Measurements from ENCODE around the gene L2HGDH. TPM values are rescaled to one million over a fixed set of nuclear protein-coding genes. Genes with fewer than 3 reads are reported as not detected.

The L2HGDH gene
- total RNA-seq, 2 donors from 2014 or later, result 3.4 to 4.9 TPM

DNA sequence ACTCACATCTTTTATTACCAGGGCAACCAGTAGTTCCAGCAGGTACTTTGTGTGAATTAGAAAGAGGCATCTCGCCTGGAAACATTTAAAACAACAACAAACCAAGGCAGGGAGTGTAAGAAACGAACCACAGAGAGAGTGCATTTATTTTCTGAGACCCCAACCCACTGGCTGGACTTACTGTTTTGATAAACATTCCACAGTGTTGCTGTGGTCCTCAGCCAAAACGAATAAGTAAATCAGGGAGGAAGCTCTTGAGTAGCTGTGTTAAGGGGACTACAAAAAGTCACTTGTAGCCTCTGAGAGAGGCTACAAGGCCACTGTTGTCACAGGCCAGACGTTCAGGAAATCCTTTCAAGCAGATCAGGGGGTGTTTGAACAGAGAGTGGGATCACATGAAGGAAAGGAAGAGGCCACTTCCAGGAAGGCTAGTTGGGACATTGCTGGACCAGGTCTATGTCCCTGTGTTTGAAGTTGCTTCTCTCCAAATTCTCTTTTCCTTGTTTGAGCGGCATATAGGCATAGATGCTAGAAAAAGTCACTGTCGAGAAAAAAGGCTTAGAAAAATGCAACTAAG is 33.9 kb upstream of the L2HGDH start:
- intact Hi-C loops (cut with DNase I), result no loop called here
- DNase-seq (no peak), ATAC-seq (no peak)
- Histone ChIP-seq H3K36me3 (replicated peaks in 1 of 2; ENCODE audit: insufficient read depth in 1 of 2, low read depth in 2 of 2) (no peaks in the 10 kb centered on the region), H3K9me3 (no peaks in the 10 kb centered on the region), H3K27ac (no peak overlapping the region), H3K4me3 (no peak overlapping the region), H3K4me1 (peaks cover 9% of the 10 kb centered on the region), H3K27me3 (no peaks in the 10 kb centered on the region)
- TF ChIP-seq, protein P1, sequence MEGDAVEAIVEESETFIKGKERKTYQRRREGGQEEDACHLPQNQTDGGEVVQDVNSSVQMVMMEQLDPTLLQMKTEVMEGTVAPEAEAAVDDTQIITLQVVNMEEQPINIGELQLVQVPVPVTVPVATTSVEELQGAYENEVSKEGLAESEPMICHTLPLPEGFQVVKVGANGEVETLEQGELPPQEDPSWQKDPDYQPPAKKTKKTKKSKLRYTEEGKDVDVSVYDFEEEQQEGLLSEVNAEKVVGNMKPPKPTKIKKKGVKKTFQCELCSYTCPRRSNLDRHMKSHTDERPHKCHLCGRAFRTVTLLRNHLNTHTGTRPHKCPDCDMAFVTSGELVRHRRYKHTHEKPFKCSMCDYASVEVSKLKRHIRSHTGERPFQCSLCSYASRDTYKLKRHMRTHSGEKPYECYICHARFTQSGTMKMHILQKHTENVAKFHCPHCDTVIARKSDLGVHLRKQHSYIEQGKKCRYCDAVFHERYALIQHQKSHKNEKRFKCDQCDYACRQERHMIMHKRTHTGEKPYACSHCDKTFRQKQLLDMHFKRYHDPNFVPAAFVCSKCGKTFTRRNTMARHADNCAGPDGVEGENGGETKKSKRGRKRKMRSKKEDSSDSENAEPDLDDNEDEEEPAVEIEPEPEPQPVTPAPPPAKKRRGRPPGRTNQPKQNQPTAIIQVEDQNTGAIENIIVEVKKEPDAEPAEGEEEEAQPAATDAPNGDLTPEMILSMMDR (IDR thresholded peaks at IDR 0.05), result no peak
- 51 to 58% methylated on average over 6 of the region's 6 CpGs for WGBS, 2 donors

DNA sequence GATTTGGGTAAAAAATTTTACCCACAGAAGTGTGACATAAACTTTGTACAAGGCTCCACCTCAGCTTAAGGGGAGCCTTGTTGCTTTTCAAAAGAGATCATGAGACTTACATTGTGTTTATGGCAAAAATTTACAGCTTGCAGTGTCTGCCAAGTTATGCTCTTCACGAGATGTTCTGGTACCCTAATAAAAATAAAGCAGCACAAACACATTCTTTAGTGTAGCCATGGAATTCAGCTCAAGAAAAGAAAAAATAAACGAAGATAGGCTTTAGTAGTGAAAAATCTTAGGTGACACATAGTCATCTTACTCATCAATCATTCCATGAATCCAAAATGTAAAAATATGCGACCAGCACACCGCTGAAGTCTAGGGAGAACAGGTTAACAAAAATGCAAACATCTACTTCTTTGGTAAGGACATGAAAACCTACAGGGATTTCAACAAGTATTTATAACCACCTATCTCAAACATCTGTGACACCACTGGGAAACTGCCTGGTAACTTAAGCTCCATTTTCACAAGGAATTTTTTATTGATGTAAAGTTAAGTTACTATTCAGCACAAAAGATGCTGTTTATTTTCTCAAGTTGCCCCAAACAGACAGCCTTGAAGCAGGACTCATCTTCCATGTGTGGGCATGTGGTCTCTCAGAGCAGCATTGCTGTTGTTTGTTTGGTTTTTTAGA is 33.0 kb upstream of the L2HGDH start:
- Histone ChIP-seq H3K36me3 (replicated peaks in 1 of 2; ENCODE audit: insufficient read depth in 1 of 2, low read depth in 2 of 2) (no peaks in the 10 kb centered on the region), H3K4me1 (peaks cover 9% of the 10 kb centered on the region), H3K9me3 (no peaks in the 10 kb centered on the region), H3K27me3 (no peaks in the 10 kb centered on the region), H3K4me3 (no peak overlapping the region), H3K27ac (no peak overlapping the region)
- ATAC-seq (no peak), DNase-seq (no peak)
- WGBS, 2 donors, result 64 to 70% methylated on average over 4 of the region's 4 CpGs
- no peak for TF ChIP-seq POLR2A (IDR thresholded peaks at IDR 0.05)
- TF ChIP-seq, protein P1 (IDR thresholded peaks at IDR 0.05), result no peak
- intact Hi-C loops (cut with DNase I), result no loop called here

- Histone ChIP-seq H3K36me3 (replicated peaks in 1 of 2; ENCODE audit: insufficient read depth in 1 of 2, low read depth in 2 of 2) (no peaks in the 10 kb centered on the region), H3K4me1 (peaks cover 9% of the 10 kb centered on the region), H3K4me3 (no peak overlapping the region), H3K9me3 (no peaks in the 10 kb centered on the region), H3K27ac (no peak overlapping the region), H3K27me3 (no peaks in the 10 kb centered on the region)
- WGBS, 2 donors, result 90 to 92% methylated on average over 5 to 7 of the region's 7 CpGs
- intact Hi-C loops (cut with DNase I), result no loop called here
- ATAC-seq, result no peak
- TF ChIP-seq, protein P1 (IDR thresholded peaks at IDR 0.05), result no peak
- no peak for TF ChIP-seq POLR2A (IDR thresholded peaks at IDR 0.05)
- DNase-seq, result no peak
These were observed 32.2 kb upstream of the L2HGDH start for GRCh38 chr14:50344116-50344775.

- H3K27me3 ChIP-seq, result no peaks in the 10 kb centered on the region
- H3K4me3 ChIP-seq, result no peak overlapping the region
- H3K27ac ChIP-seq, result no peak overlapping the region
- H3K4me1 ChIP-seq, result peaks cover 9% of the 10 kb centered on the region
- WGBS, 2 donors, result 65 to 81% methylated on average over 1 of the region's 1 CpG
- TF ChIP-seq POLR2A (IDR thresholded peaks at IDR 0.05), result no peak
- TF ChIP-seq, protein P1 (IDR thresholded peaks at IDR 0.05), result no peak
- no peaks in the 10 kb centered on the region for H3K36me3 ChIP-seq (replicated peaks in 1 of 2; ENCODE audit: insufficient read depth in 1 of 2, low read depth in 2 of 2)
- DNase-seq (no peak), ATAC-seq (no peak)
- H3K9me3 ChIP-seq, result no peaks in the 10 kb centered on the region
- intact Hi-C loops (cut with DNase I), result no loop called here
These were observed 31.4 kb upstream of the L2HGDH start for GRCh38 chr14:50343434-50343833.
